HL-60 (cell line): ENCODE data around the gene PRCP.
"Not testable (repeated sequence)": the region's sequence is repeated elsewhere in the genome, so short reads cannot be mapped to it uniquely, and the experiment has no call there.

Source experiments
- DNase-seq, 2 experiments: peaks; one replicate each; pipeline ENCODE4 v3.0.0-alpha.2; 2010 to 2020; ENCODE audit warnings: low read depth in 1 of 2, low spot score in 1 of 2
- H3K27ac ChIP-seq: fragments of 250-450 bp; sonication (Bioruptor Pico); replicated peaks from 2 replicates; pipeline ENCODE4 v1.5.1; 2020; ENCODE audit warnings: mild to moderate bottlenecking, moderate library complexity
- H3K27me3 ChIP-seq: fragments of 250-450 bp; sonication (Bioruptor Pico); 2 replicates; pipeline ENCODE4 v1.5.1; 2021; ENCODE audit warnings: mild to moderate bottlenecking, moderate library complexity; ENCODE audit not compliant: insufficient read depth, poor library complexity, severe bottlenecking
- H3K4me3 ChIP-seq: replicated peaks from 2 replicates; pipeline ENCODE4 v1.5.1; 2011; ENCODE audit warnings: mild to moderate bottlenecking, control low read depth, low read length; ENCODE audit not compliant: insufficient read depth
- GABPA ChIP-seq: IDR thresholded peaks from 2 replicates; pipeline ENCODE4 v1.6.1; 2012; ENCODE audit warnings: low read depth
- POLR2AphosphoS5 ChIP-seq: IDR thresholded peaks from 2 replicates; pipeline ENCODE4 v1.6.1; 2012; ENCODE audit warnings: low read depth
- SPI1 ChIP-seq: IDR thresholded peaks from 2 replicates; pipeline ENCODE4 v1.6.1; 2012; ENCODE audit warnings: low read depth, mild to moderate bottlenecking, borderline replicate concordance
- TF ChIP-seq, protein P1 (sequence below): IDR thresholded peaks from one replicate; pipeline ENCODE4 v1.5.1; 2011; ENCODE audit warnings: low read length, control low read depth, inconsistent platforms; ENCODE audit not compliant: insufficient read depth
- TF ChIP-seq, protein P2 (sequence below): IDR thresholded peaks from 2 replicates; pipeline ENCODE4 v1.6.1; 2012; ENCODE audit warnings: low read depth; ENCODE audit not compliant: insufficient replicate concordance

PRCP gene

GRCh38 chr11:82944198-82944597, 44.0 kb upstream of the PRCP start:
- no peaks in the 10 kb centered on the region for H3K27me3 ChIP-seq
- TF ChIP-seq, protein P1, sequence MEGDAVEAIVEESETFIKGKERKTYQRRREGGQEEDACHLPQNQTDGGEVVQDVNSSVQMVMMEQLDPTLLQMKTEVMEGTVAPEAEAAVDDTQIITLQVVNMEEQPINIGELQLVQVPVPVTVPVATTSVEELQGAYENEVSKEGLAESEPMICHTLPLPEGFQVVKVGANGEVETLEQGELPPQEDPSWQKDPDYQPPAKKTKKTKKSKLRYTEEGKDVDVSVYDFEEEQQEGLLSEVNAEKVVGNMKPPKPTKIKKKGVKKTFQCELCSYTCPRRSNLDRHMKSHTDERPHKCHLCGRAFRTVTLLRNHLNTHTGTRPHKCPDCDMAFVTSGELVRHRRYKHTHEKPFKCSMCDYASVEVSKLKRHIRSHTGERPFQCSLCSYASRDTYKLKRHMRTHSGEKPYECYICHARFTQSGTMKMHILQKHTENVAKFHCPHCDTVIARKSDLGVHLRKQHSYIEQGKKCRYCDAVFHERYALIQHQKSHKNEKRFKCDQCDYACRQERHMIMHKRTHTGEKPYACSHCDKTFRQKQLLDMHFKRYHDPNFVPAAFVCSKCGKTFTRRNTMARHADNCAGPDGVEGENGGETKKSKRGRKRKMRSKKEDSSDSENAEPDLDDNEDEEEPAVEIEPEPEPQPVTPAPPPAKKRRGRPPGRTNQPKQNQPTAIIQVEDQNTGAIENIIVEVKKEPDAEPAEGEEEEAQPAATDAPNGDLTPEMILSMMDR = no peak
- TF ChIP-seq POLR2AphosphoS5 (no peak), SPI1 (no peak), GABPA (no peak)
- TF ChIP-seq, protein P2, sequence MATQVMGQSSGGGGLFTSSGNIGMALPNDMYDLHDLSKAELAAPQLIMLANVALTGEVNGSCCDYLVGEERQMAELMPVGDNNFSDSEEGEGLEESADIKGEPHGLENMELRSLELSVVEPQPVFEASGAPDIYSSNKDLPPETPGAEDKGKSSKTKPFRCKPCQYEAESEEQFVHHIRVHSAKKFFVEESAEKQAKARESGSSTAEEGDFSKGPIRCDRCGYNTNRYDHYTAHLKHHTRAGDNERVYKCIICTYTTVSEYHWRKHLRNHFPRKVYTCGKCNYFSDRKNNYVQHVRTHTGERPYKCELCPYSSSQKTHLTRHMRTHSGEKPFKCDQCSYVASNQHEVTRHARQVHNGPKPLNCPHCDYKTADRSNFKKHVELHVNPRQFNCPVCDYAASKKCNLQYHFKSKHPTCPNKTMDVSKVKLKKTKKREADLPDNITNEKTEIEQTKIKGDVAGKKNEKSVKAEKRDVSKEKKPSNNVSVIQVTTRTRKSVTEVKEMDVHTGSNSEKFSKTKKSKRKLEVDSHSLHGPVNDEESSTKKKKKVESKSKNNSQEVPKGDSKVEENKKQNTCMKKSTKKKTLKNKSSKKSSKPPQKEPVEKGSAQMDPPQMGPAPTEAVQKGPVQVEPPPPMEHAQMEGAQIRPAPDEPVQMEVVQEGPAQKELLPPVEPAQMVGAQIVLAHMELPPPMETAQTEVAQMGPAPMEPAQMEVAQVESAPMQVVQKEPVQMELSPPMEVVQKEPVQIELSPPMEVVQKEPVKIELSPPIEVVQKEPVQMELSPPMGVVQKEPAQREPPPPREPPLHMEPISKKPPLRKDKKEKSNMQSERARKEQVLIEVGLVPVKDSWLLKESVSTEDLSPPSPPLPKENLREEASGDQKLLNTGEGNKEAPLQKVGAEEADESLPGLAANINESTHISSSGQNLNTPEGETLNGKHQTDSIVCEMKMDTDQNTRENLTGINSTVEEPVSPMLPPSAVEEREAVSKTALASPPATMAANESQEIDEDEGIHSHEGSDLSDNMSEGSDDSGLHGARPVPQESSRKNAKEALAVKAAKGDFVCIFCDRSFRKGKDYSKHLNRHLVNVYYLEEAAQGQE = no peak

DNA sequence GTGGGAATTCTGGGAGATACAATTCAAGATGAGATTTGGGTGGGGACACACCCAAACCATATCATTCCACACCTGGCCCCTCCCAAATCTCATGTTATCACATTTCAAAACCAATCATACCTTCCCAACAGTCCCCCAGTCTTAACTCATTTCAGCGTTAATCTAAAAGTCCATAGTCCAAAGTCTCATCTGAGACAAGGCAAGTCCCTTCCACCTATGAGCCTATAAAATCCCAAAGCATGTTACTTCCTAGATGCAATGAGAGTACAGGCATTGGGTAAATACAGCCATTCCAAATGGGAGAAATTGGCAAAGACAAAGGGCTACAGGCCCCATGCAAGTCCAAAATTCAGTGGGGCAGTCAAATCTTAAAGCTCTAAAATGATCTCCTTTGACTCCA, 43.2 kb upstream of the PRCP start:
- H3K27me3 ChIP-seq, DNase-seq, H3K27ac ChIP-seq, H3K4me3 ChIP-seq: not testable (repeated sequence)

More at GRCh38 chr11:82944198-82944597, 44.0 kb upstream of the PRCP start:
- no peak overlapping the region for H3K27ac ChIP-seq
- DNase-seq = no peak
- no peak overlapping the region for H3K4me3 ChIP-seq

GRCh38 chr11:82942376-82942775, 42.1 kb upstream of the PRCP start:
- DNase-seq = no peak
- H3K27ac ChIP-seq = no peak overlapping the region
- H3K27me3 ChIP-seq = no peaks in the 10 kb centered on the region
- TF ChIP-seq, protein P1 = no peak
- TF ChIP-seq GABPA = no peak
- TF ChIP-seq, protein P2 = no peak
- no peak for TF ChIP-seq POLR2AphosphoS5
- no peak for TF ChIP-seq SPI1
- H3K4me3 ChIP-seq = no peak overlapping the region

GRCh38 chr11:82939456-82939855, 39.2 kb upstream of the PRCP start:
- TF ChIP-seq GABPA (no peak), POLR2AphosphoS5 (no peak), SPI1 (no peak)
- TF ChIP-seq, protein P2 = no peak
- TF ChIP-seq, protein P1 = no peak
- Histone ChIP-seq H3K27me3 (no peaks in the 10 kb centered on the region), H3K4me3 (no peak overlapping the region), H3K27ac (no peak overlapping the region)
- DNase-seq = no peak
